Measurements from ENCODE around the gene SP4. TPM values are rescaled to one million over a fixed set of nuclear protein-coding genes. Genes with fewer than 3 reads are reported as not detected.
A peak's percentile ranks its signal among the peaks of the same experiment; 100 is the strongest.
"Not testable (repeated sequence)": the region's sequence is repeated elsewhere in the genome, so short reads cannot be mapped to it uniquely, and the experiment has no call there.

SP4 gene
- total RNA-seq, 2 donors from 2014 or later: 28.2 to 30.8 TPM

DNA sequence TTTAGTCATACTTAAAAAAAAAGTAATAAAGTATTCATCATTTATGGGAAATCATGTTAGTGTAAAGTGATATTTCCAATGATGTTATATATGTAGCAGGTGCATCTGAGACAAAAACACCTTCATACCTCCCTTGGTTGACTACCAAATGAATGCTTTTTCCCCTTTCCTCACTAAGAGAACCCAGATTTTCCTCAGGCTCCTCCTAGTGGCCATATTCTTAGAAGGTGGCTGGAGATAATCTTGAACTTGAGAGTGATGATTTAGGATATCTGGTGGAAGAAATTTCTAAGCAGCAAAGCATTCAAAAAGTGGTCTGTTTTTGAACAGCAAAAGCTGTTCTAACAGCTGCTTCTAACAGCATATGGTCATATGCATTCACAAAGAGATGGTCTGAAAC, 98.1 kb downstream of the SP4 start:
- Mint-ChIP-seq H3K27ac (no peak overlapping the region), H3K36me3 (ENCODE audit: low read depth) (no peaks in the 10 kb centered on the region), H3K4me3 (no peak overlapping the region), H3K4me1 (no peaks in the 10 kb centered on the region), H3K9me3 (no peaks in the 10 kb centered on the region), H3K27me3 (no peaks in the 10 kb centered on the region)
- ATAC-seq (replicated peaks): no peak

DNA sequence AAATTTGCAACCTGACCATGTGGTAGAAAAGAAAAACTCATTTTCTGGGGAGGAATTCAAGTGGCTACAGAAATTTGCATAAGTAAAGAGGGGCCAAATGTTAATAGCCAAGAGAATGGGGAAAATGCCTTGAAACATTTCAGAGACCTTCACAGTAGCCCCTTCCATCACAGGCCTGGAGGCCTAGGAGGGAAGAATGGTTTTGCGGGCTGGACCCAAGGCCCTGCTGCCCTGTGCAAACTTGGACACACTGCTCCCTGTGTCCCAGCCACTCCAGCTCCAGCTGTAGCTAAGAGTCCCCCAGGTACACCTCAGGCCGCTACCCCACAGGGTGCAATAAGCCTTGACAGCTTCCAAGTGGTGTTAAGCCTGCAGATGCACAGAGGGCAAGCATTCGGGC, 98.6 kb downstream of the SP4 start:
- Mint-ChIP-seq H3K36me3 (ENCODE audit: low read depth) (no peaks in the 10 kb centered on the region), H3K4me3 (no peak overlapping the region), H3K27me3 (no peaks in the 10 kb centered on the region), H3K9me3 (no peaks in the 10 kb centered on the region), H3K4me1 (no peaks in the 10 kb centered on the region), H3K27ac (no peak overlapping the region)
- ATAC-seq (replicated peaks): no peak

DNA sequence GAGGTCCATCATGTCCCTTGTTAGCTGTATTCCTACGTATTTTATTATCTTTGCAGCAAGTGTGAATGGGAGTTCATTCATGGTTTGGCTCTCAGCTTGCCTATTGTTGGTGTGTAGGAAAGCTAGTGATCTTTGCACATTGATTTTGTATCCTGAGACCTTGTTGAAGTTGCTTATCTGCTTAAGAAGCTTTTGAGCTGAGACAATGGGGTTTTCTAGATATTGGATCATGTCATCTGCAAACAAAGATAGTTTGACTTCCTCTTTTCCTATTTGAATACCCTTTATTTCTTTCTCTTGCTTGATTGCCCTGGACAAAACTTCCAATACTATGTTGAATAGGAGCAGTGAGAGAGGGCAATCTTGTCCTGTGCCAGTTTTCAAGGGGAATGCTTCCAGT, 104.6 kb downstream of the SP4 start:
- not testable (repeated sequence) for H3K27ac Mint-ChIP-seq; H3K4me3 Mint-ChIP-seq; H3K4me1 Mint-ChIP-seq; H3K9me3 Mint-ChIP-seq; ATAC-seq (replicated peaks); H3K36me3 Mint-ChIP-seq (ENCODE audit: low read depth); H3K27me3 Mint-ChIP-seq

GRCh38 chr7:21533646-21534045, 105.8 kb downstream of the SP4 start:
- ATAC-seq (replicated peaks); H3K4me1 Mint-ChIP-seq; H3K4me3 Mint-ChIP-seq; H3K27ac Mint-ChIP-seq; H3K9me3 Mint-ChIP-seq; H3K27me3 Mint-ChIP-seq; H3K36me3 Mint-ChIP-seq (ENCODE audit: low read depth): not testable (repeated sequence)

GRCh38 chr7:21536445-21537118, 108.7 kb downstream of the SP4 start:
- not testable (repeated sequence) for H3K4me3 Mint-ChIP-seq; H3K27ac Mint-ChIP-seq; ATAC-seq (replicated peaks); H3K4me1 Mint-ChIP-seq; H3K9me3 Mint-ChIP-seq; H3K36me3 Mint-ChIP-seq (ENCODE audit: low read depth)
- H3K27me3 Mint-ChIP-seq: peaks cover 28% of the 10 kb centered on the region

DNA sequence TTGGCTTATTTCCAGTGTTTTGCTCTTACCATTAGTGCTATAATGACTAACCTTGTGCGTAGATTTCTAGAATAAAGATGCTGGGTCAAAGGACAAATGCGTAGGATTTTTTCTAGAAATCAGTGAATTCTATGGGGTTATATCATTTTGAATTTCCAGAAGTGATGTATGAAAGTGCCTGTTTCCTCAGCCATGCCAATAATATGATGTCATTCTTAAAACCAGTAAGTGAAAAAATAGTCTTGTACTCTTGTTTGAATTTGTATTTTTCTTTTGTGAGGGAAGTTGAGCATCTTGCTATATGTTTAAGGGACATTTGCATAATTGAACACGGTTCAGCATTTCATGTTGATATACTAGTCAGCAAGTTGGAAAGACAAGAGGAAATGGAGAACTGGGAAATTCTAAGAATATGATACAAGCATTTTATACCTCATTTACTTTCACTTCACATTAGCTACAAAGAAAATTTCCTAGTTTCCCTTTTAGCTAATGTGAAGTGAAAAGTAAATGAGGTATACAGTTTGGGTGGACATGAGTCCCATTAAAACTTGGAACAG, 111.1 kb downstream of the SP4 start:
- Mint-ChIP-seq H3K27me3 (peaks cover 41% of the 10 kb centered on the region), H3K27ac (no peak overlapping the region), H3K4me3 (no peak overlapping the region), H3K36me3 (ENCODE audit: low read depth) (no peaks in the 10 kb centered on the region), H3K4me1 (no peaks in the 10 kb centered on the region), H3K9me3 (no peaks in the 10 kb centered on the region)
- ATAC-seq (replicated peaks): no peak

GRCh38 chr7:21542891-21543527, 115.1 kb downstream of the SP4 start, which contains the start of gene DNAH11:
TSS of gene DNAH11 (plus strand) at chr7:21543039. CDS start at chr7:21543246, 207 bp downstream.
- Mint-ChIP-seq H3K4me3 (peak within 1 kb of the TSS; percentile 56), H3K4me1 (no peaks in the 10 kb centered on the region), H3K27me3 (peaks cover 61% of the 10 kb centered on the region), H3K27ac (no peak within 1 kb of the TSS), H3K9me3 (no peaks in the 10 kb centered on the region), H3K36me3 (ENCODE audit: low read depth) (no peaks in the 10 kb centered on the region)
- ATAC-seq (replicated peaks): peak; percentile 89

- Mint-ChIP-seq H3K4me3 (peak overlapping the region; percentile 56), H3K27ac (no peak overlapping the region), H3K9me3 (no peaks in the 10 kb centered on the region), H3K36me3 (ENCODE audit: low read depth) (no peaks in the 10 kb centered on the region), H3K27me3 (peaks cover 60% of the 10 kb centered on the region), H3K4me1 (no peaks in the 10 kb centered on the region)
- ATAC-seq (replicated peaks): peak; percentile 50
Measured at GRCh38 chr7:21543528-21544302, 115.8 kb downstream of the SP4 start.

DNA sequence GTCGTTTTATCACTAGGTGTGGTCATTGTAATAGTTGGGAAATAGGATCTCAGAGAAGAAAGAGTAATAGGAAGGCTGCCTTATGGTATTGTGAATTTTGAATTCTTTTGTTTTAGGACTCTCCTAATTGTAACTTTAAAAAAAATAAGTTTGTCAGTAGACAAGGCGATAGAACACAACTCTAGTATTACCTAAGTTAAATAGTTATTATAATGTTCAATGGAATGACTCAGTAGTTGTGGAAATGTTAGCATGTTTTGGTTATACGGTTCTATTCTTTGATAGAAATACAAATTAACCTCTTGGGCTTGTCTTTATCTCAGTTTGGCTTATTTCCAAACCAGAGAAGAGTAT, 116.4 kb downstream of the SP4 start:
- no peaks in the 10 kb centered on the region for H3K9me3 Mint-ChIP-seq
- no peaks in the 10 kb centered on the region for H3K4me1 Mint-ChIP-seq
- no peak for ATAC-seq (replicated peaks)
- peak overlapping the region; percentile 56 for H3K4me3 Mint-ChIP-seq
- H3K27me3 Mint-ChIP-seq: peaks cover 56% of the 10 kb centered on the region
- H3K36me3 Mint-ChIP-seq (ENCODE audit: low read depth): no peaks in the 10 kb centered on the region
- no peak overlapping the region for H3K27ac Mint-ChIP-seq

GRCh38 chr7:21544715-21545114, 116.8 kb downstream of the SP4 start:
- H3K27ac Mint-ChIP-seq: no peak overlapping the region
- H3K4me3 Mint-ChIP-seq: no peak overlapping the region
- H3K36me3 Mint-ChIP-seq (ENCODE audit: low read depth): no peaks in the 10 kb centered on the region
- H3K9me3 Mint-ChIP-seq: no peaks in the 10 kb centered on the region
- ATAC-seq (replicated peaks): no peak
- H3K4me1 Mint-ChIP-seq: no peaks in the 10 kb centered on the region
- H3K27me3 Mint-ChIP-seq: peaks cover 54% of the 10 kb centered on the region

DNA sequence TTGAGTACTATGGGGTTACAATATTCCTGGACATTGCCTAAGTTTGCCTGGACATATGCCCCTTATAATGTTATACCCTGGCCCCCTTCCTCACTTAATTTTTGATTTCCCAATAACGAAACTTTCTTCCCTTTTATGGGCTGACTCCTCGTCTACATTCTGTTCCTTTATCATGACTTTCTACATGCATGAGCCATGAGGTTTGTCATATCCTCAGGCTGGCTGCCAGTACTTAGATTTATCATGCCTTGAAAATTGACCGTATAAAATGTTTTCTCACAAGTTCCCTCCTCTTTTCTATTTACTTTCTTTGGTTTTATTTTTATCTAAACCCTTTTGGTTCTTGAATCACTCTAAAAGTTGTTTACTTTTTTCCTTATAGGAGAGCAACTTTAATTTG, 119.6 kb downstream of the SP4 start:
- no peaks in the 10 kb centered on the region for H3K4me1 Mint-ChIP-seq
- H3K27ac Mint-ChIP-seq: no peak overlapping the region
- no peak overlapping the region for H3K4me3 Mint-ChIP-seq
- no peaks in the 10 kb centered on the region for H3K9me3 Mint-ChIP-seq
- H3K36me3 Mint-ChIP-seq (ENCODE audit: low read depth): no peaks in the 10 kb centered on the region
- H3K27me3 Mint-ChIP-seq: peaks cover 33% of the 10 kb centered on the region
- no peak for ATAC-seq (replicated peaks)

DNA sequence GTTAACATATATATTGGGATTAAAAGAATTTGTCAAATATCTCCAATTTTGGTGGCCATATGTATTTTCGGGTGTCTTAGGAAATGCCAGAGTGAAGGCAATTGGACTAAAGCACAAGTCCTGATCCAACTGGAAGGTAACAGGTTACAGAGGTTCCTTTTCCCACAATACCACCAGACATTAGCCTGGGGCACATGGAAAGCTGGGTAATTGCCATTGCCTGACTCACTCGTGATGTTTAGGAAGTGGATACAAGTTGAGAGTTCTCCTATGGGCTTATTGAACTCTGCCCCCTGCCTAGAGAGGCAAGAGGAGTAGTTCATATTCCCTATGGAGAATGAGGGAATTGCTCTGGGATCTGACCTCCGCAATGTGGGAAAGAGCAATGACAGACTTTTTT, 120.6 kb downstream of the SP4 start:
- Mint-ChIP-seq H3K4me1 (no peaks in the 10 kb centered on the region), H3K36me3 (ENCODE audit: low read depth) (no peaks in the 10 kb centered on the region), H3K9me3 (no peaks in the 10 kb centered on the region), H3K27ac (no peak overlapping the region), H3K27me3 (peaks cover 33% of the 10 kb centered on the region), H3K4me3 (no peak overlapping the region)
- no peak for ATAC-seq (replicated peaks)

GRCh38 chr7:21550076-21550475, 122.2 kb downstream of the SP4 start:
- Mint-ChIP-seq H3K27ac (no peak overlapping the region), H3K9me3 (no peaks in the 10 kb centered on the region), H3K4me1 (no peaks in the 10 kb centered on the region), H3K27me3 (peaks cover 25% of the 10 kb centered on the region), H3K4me3 (no peak overlapping the region), H3K36me3 (ENCODE audit: low read depth) (no peaks in the 10 kb centered on the region)
- no peak for ATAC-seq (replicated peaks)

DNA sequence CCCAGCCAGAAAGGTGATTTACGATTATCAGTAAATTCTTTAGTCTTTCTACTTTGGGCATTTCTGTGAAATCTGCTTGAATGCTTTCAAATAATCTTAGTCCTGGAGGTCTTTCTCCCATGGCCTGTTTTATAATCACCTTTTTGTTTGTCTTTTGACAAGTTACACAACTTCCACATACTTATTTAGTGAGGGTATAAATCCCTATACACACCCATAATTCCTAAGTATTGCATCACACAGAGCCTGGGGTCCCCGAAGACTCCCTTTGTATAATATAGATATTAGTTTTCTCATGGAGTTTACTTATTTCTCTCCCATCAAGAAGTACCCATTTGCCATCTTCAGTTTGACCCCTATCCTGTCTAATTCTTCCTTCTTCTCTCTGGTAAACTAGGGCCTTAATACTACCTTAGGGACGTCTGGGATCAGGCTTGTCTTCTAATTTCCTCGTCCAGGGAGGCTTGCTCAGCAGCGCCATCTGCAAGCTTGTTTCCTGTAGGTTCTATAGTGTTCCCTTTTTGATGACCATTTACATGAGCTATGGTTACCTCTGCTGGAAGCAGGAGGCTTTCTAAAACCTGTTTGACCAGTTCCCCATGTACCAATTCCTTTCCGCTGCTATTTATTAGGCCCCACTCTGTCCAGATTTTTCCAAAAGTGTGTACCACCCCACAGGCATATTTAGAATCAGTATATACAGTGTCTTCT, 123.1 kb downstream of the SP4 start:
- H3K27ac Mint-ChIP-seq: no peak overlapping the region

More for the DNA sequence above, 123.1 kb downstream of the SP4 start:
- Mint-ChIP-seq H3K36me3 (ENCODE audit: low read depth) (no peaks in the 10 kb centered on the region), H3K4me3 (no peak overlapping the region), H3K9me3 (no peaks in the 10 kb centered on the region), H3K27me3 (peaks cover 19% of the 10 kb centered on the region), H3K4me1 (no peaks in the 10 kb centered on the region)
- no peak for ATAC-seq (replicated peaks)

Measured in activated T-helper 17 cell treated with anti-CD3 and anti-CD28 coated beads, Interleukin-2, amount 50 U/mL, for 72 hours (primary cell).